ENCODE data around the gene IFT57.

- no peak for TF ChIP-seq CTCF (IDR thresholded peaks at IDR 0.05)
- TF ChIP-seq EZH2 (IDR thresholded peaks at IDR 0.05; ENCODE audit: borderline replicate concordance, insufficient read depth, low read depth, low read length, poor library complexity, severe bottlenecking): no peak
Measured at GRCh38 chr3:108241721-108242120, 19.5 kb upstream of the IFT57 start.

Data from B cell (primary cell).